ENCODE data around the gene ZNF701. TPM values are rescaled to one million over a fixed set of nuclear protein-coding genes. Genes with fewer than 3 reads are reported as not detected.

ZNF701 gene
- total RNA-seq, 1 experiment from 2014 or later: 9.0 TPM

DNA sequence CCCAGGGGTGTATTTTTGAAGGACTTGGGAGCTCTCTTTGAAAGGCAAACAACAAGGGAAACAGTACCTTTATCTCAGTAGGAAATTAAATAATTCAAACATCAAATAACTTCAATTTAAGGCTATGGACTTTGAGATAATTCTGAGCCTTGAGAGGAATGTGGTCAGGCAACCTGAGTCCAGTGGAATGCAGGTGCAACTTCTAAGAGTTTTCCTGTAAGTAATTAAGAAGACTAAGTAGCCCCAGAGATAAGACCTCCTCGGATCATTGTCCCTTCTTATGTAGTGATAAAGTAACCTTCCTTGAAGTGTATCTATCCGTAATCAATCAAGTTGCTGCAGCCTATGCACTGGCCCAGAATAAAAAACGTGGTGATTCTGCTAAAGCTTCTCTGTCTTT, 29.2 kb downstream of the ZNF701 start:
- ChIA-PET POLR2A (no interaction called here), RAD21 (ENCODE audit: low non-redundant PET in 1 of 2, low total read pairs in 2 of 2, uncharacterized antibody in 2 of 2, unreplicated experiment in 2 of 2) (no interaction called here), CTCF (no interaction called here)
- Histone ChIP-seq H2AFZ (ENCODE audit: low read depth, low read length, poor library complexity, severe bottlenecking) (no peak overlapping the region), H3K79me2 (ENCODE audit: insufficient read depth, low read length) (no peaks in the 10 kb centered on the region), H3K4me1 (ENCODE audit: control insufficient read depth in 1 of 2, insufficient read depth in 2 of 2, low read length in 2 of 2) (peaks cover 0 to 16% of the 10 kb centered on the region in 2 experiments; a peak in 2 of 4 replicates), H3K9me3 (ENCODE audit: control insufficient read depth in 1 of 2, insufficient read depth in 1 of 2, low read depth in 1 of 2, low read length in 2 of 2) (peaks cover 9 to 20% of the 10 kb centered on the region in 2 experiments; a peak in 2 of 4 replicates), H3K4me3 (replicated peaks in 1 of 2; ENCODE audit: low read depth in 1 of 2, low read length in 2 of 2) (no peak overlapping the region), H3K9me2 (ENCODE audit: insufficient read depth) (no peaks in the 10 kb centered on the region), H3K4me2 (ENCODE audit: low read length) (no peak overlapping the region), H3K27ac (ENCODE audit: low read depth, low read length) (no peak overlapping the region), H3K9ac (ENCODE audit: low read length) (no peak overlapping the region), H3K36me3 (ENCODE audit: control insufficient read depth in 1 of 2, insufficient read depth in 2 of 2, low read length in 2 of 2) (peaks cover 0 to 5% of the 10 kb centered on the region in 2 experiments; a peak in 1 of 4 replicates), H4K20me1 (ENCODE audit: insufficient read depth) (no peaks in the 10 kb centered on the region), H3K27me3 (ENCODE audit: insufficient read depth, low read length) (no peaks in the 10 kb centered on the region)
- TF ChIP-seq FOSL1 (IDR thresholded peaks at IDR 0.05; ENCODE audit: low read depth): no peak
- TF ChIP-seq YY1 (IDR thresholded peaks at IDR 0.05; ENCODE audit: extremely low read depth, insufficient replicate concordance, low read depth, low read length): no peak
- TF ChIP-seq, protein P1, sequence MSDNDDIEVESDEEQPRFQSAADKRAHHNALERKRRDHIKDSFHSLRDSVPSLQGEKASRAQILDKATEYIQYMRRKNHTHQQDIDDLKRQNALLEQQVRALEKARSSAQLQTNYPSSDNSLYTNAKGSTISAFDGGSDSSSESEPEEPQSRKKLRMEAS (IDR thresholded peaks at IDR 0.05): no peak
- no peak for TF ChIP-seq ATF3 (IDR thresholded peaks at IDR 0.05)
- no peak for TF ChIP-seq RAD21 (IDR thresholded peaks at IDR 0.05; ENCODE audit: low read depth)
- no peak for TF ChIP-seq EZH2phosphoT487 (IDR thresholded peaks at IDR 0.05; ENCODE audit: borderline replicate concordance)
- no peak for TF ChIP-seq EGR1 (IDR thresholded peaks at IDR 0.05; ENCODE audit: low read depth)
- no peak for TF ChIP-seq SP1 (IDR thresholded peaks at IDR 0.05; ENCODE audit: low read depth)
- TF ChIP-seq ZBTB33 (IDR thresholded peaks at IDR 0.05; ENCODE audit: extremely low read depth, insufficient replicate concordance, low read length): no peak
- no peak for TF ChIP-seq POLR2AphosphoS5 (IDR thresholded peaks at IDR 0.05; ENCODE audit: low read depth, low read length)
- TF ChIP-seq JUND (IDR thresholded peaks at IDR 0.05): no peak
- no peak for TF ChIP-seq SRF (IDR thresholded peaks at IDR 0.05; ENCODE audit: low read depth)
- no peak for TF ChIP-seq EZH2 (IDR thresholded peaks at IDR 0.05)
- TF ChIP-seq TCF7L2 (IDR thresholded peaks at IDR 0.05; ENCODE audit: borderline replicate concordance, extremely low read depth, insufficient read depth, insufficient read length): no peak
- TF ChIP-seq, protein P2, sequence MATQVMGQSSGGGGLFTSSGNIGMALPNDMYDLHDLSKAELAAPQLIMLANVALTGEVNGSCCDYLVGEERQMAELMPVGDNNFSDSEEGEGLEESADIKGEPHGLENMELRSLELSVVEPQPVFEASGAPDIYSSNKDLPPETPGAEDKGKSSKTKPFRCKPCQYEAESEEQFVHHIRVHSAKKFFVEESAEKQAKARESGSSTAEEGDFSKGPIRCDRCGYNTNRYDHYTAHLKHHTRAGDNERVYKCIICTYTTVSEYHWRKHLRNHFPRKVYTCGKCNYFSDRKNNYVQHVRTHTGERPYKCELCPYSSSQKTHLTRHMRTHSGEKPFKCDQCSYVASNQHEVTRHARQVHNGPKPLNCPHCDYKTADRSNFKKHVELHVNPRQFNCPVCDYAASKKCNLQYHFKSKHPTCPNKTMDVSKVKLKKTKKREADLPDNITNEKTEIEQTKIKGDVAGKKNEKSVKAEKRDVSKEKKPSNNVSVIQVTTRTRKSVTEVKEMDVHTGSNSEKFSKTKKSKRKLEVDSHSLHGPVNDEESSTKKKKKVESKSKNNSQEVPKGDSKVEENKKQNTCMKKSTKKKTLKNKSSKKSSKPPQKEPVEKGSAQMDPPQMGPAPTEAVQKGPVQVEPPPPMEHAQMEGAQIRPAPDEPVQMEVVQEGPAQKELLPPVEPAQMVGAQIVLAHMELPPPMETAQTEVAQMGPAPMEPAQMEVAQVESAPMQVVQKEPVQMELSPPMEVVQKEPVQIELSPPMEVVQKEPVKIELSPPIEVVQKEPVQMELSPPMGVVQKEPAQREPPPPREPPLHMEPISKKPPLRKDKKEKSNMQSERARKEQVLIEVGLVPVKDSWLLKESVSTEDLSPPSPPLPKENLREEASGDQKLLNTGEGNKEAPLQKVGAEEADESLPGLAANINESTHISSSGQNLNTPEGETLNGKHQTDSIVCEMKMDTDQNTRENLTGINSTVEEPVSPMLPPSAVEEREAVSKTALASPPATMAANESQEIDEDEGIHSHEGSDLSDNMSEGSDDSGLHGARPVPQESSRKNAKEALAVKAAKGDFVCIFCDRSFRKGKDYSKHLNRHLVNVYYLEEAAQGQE (IDR thresholded peaks at IDR 0.05; ENCODE audit: low read depth): no peak
- no peak for TF ChIP-seq CTCF (IDR thresholded peaks at IDR 0.05 in 2 of 3, conservative IDR thresholded peaks at IDR 0.05 in 1 of 3; ENCODE audit: borderline replicate concordance in 1 of 3, insufficient read depth in 1 of 3, low read depth in 2 of 3, low read length in 2 of 3)
- no peak for TF ChIP-seq POLR2A (IDR thresholded peaks at IDR 0.05; ENCODE audit: borderline replicate concordance, extremely low read depth, insufficient read depth, insufficient read length)
- no peak for TF ChIP-seq CBX3 (IDR thresholded peaks at IDR 0.05; ENCODE audit: low read depth)
- no peak for TF ChIP-seq ZNF274 (IDR thresholded peaks at IDR 0.05; ENCODE audit: low read depth, low read length)
- no TSS peak for BruUV-seq (replicated peaks)
- DNase-seq (ENCODE audit: low read depth, low spot score): no peak
- ATAC-seq: no peak
- intact Hi-C loops (cut with micrococcal nuclease): no loop called here
